Panc1 (cell line): Measurements from ENCODE around the gene KCNMA1. TPM values are rescaled to one million over a fixed set of nuclear protein-coding genes. Genes with fewer than 3 reads are reported as not detected.

ENCODE experiments used
- ATAC-seq: fragments of 200-7000 bp; cut with Tn5 transposase; 2 replicates; pipeline ENCODE4 v1.9.1; 2020; ENCODE audit warnings: mild to moderate bottlenecking, moderate library complexity
- BruUV-seq: library from RNA; stranded (reverse); fragments of 400-500 nt; replicated peaks from 2 replicates; lab custom pipeline; 2021; lab: Mats Ljungman, UMichigan
- CTCF ChIA-PET: fragments of 300-600 bp; sonication (Branson Sonifier 250); formaldehyde crosslinking; loops from one replicate; lab custom pipeline; 2022; ENCODE audit warnings: antibody characterized with exemption; lab: Charles Lee
- POLR2A ChIA-PET: fragments of 300-600 bp; sonication (Branson Sonifier 250); formaldehyde crosslinking; loops from one replicate; lab custom pipeline; 2022; ENCODE audit warnings: antibody characterized with exemption; lab: Charles Lee
- DNase-seq: peaks from one replicate; pipeline ENCODE4 v3.0.0-alpha.2; 2010; ENCODE audit warnings: low read depth, low spot score
- H3K27ac ChIP-seq: 2 replicates; pipeline ENCODE4 v1.5.1; 2011; ENCODE audit warnings: mild to moderate bottlenecking, low read length, inconsistent platforms
- H3K27me3 ChIP-seq: fragments of 200-500 bp; sonication (Bioruptor generic); 2 replicates; pipeline ENCODE4 v1.6.0; 2014; ENCODE audit warnings: low read length, inconsistent platforms; ENCODE audit not compliant: control insufficient read depth, insufficient read depth
- H3K36me3 ChIP-seq: fragments of 200-500 bp; sonication (Bioruptor generic); 2 replicates; pipeline ENCODE4 v1.5.1; 2014; ENCODE audit warnings: inconsistent platforms, mild to moderate bottlenecking, low read length, moderate library complexity; ENCODE audit not compliant: control insufficient read depth, insufficient read depth
- H3K4me1 ChIP-seq: 2 replicates; pipeline ENCODE4 v1.5.1; 2011; ENCODE audit warnings: inconsistent platforms, mild to moderate bottlenecking, low read length, moderate library complexity; ENCODE audit not compliant: control insufficient read depth, insufficient read depth
- H3K4me3 ChIP-seq, 2 experiments: 2 replicates each; pipeline ENCODE4 v1.5.1; 2011 to 2012; ENCODE audit warnings: low read depth in 2 of 2, low read length in 2 of 2, mild to moderate bottlenecking in 2 of 2, inconsistent platforms in 1 of 2, moderate library complexity in 1 of 2
- H3K9me3 ChIP-seq: fragments of 200-500 bp; sonication (Bioruptor generic); 2 replicates; pipeline ENCODE4 v1.5.1; 2014; ENCODE audit warnings: low read depth, mild to moderate bottlenecking, inconsistent platforms, low read length, moderate library complexity; ENCODE audit not compliant: control insufficient read depth, insufficient read depth
- POLR2AphosphoS5 ChIP-seq: IDR thresholded peaks from 2 replicates; pipeline ENCODE4 v1.6.1; 2012; ENCODE audit warnings: mild to moderate bottlenecking, low read depth, low read length, moderate library complexity
- REST ChIP-seq, 2 experiments: IDR thresholded peaks; 2 replicates each; pipeline ENCODE4 v1.6.1; 2011 to 2012; ENCODE audit warnings: low read depth in 2 of 2, control low read depth in 1 of 2, low read length in 1 of 2, mild to moderate bottlenecking in 1 of 2, moderate library complexity in 1 of 2; ENCODE audit not compliant: insufficient read depth in 1 of 2
- SIN3A ChIP-seq: IDR thresholded peaks from 2 replicates; pipeline ENCODE4 v1.6.1; 2012; ENCODE audit warnings: low read depth, mild to moderate bottlenecking, low read length, moderate library complexity, borderline replicate concordance; ENCODE audit not compliant: insufficient read depth
- TCF7L2 ChIP-seq: IDR thresholded peaks from 2 replicates; pipeline ENCODE4 v1.6.1; 2011; ENCODE audit warnings: mild to moderate bottlenecking, low read depth, low read length, inconsistent platforms
- in situ Hi-C: cut with HindIII; loops from 2 replicates; pipeline ENCODE4 v1.10.0; 2016; ENCODE audit warnings: low sequenced_read_pairs, low pct_unique_long_range_greater_than_20kb
- intact Hi-C: fragments of 100-400 bp; cut with micrococcal nuclease; formaldehyde crosslinking; loops from one replicate; pipeline ENCODE4 v1.10.0; 2022; ENCODE audit not compliant: unreplicated experiment
- total RNA-seq: library from RNA; stranded (reverse); gene quantifications from one replicate; pipeline ENCODE4 v1.2.1, GENCODE V29; 2021; ENCODE audit not compliant: unreplicated experiment
- TF ChIP-seq, protein P1 (sequence below): fragments of 450-650 bp; IDR thresholded peaks from 2 replicates; pipeline ENCODE4 v1.5.1; 2017; ENCODE audit warnings: mild to moderate bottlenecking

The KCNMA1 gene
- total RNA-seq, 1 experiment from 2014 or later: 91.9 TPM

- Histone ChIP-seq H3K4me3 (no peak overlapping the region), H3K4me1 (peaks cover 30% of the 10 kb centered on the region), H3K36me3 (no peaks in the 10 kb centered on the region), H3K27me3 (no peaks in the 10 kb centered on the region), H3K9me3 (no peaks in the 10 kb centered on the region), H3K27ac (peak overlapping the region; percentile 73)
- CTCF ChIA-PET: no interaction called here
- TF ChIP-seq POLR2AphosphoS5 (no peak), SIN3A (no peak), REST (IDR thresholded peaks at IDR 0.05; ENCODE audit: insufficient read depth in 1 of 2, low read depth in 2 of 2, low read length in 1 of 2) (no peak), TCF7L2 (no peak)
- TF ChIP-seq, protein P1, sequence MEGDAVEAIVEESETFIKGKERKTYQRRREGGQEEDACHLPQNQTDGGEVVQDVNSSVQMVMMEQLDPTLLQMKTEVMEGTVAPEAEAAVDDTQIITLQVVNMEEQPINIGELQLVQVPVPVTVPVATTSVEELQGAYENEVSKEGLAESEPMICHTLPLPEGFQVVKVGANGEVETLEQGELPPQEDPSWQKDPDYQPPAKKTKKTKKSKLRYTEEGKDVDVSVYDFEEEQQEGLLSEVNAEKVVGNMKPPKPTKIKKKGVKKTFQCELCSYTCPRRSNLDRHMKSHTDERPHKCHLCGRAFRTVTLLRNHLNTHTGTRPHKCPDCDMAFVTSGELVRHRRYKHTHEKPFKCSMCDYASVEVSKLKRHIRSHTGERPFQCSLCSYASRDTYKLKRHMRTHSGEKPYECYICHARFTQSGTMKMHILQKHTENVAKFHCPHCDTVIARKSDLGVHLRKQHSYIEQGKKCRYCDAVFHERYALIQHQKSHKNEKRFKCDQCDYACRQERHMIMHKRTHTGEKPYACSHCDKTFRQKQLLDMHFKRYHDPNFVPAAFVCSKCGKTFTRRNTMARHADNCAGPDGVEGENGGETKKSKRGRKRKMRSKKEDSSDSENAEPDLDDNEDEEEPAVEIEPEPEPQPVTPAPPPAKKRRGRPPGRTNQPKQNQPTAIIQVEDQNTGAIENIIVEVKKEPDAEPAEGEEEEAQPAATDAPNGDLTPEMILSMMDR: no peak
- intact Hi-C loops (no loop called here), in situ Hi-C loops (no loop called here)
- BruUV-seq: no TSS peak
- POLR2A ChIA-PET: no interaction called here
- no peak for DNase-seq
- no peak for ATAC-seq
These were observed 288.4 kb downstream of the KCNMA1 start for GRCh38 chr10:77349226-77349625.

DNA sequence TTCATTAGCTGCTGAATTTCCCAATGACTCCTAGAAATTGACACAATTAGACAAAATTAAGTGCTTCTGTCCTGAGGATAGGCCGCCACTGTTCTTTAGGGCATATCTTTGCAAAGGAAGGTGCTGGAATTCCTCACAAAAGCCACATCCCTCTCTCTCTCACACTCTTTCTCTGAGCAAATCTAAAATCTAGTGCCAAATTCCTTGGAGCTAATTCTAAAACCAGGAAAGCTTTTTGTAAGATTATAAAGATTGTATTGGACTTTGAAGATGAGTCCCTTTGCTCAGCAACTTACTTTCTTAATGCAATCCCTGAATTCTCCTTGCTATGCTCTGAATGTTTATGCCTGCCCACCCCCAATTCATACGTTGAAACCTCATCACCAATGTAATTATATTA, 288.9 kb downstream of the KCNMA1 start:
- intact Hi-C loops: no loop called here
- in situ Hi-C loops: no loop called here
- no peak for TF ChIP-seq SIN3A
- TF ChIP-seq REST (IDR thresholded peaks at IDR 0.05; ENCODE audit: insufficient read depth in 1 of 2, low read depth in 2 of 2, low read length in 1 of 2): no peak
- TF ChIP-seq POLR2AphosphoS5: no peak
- TF ChIP-seq, protein P1: no peak
- Histone ChIP-seq H3K4me3 (no peak overlapping the region), H3K4me1 (peaks cover 30% of the 10 kb centered on the region), H3K27me3 (no peaks in the 10 kb centered on the region), H3K27ac (no peak overlapping the region), H3K36me3 (no peaks in the 10 kb centered on the region), H3K9me3 (no peaks in the 10 kb centered on the region)
- ChIA-PET POLR2A (no interaction called here), CTCF (no interaction called here)
- DNase-seq: no peak
- no TSS peak for BruUV-seq
- no peak for ATAC-seq
